ENCODE data around the gene KIDINS220. TPM values are rescaled to one million over a fixed set of nuclear protein-coding genes. Genes with fewer than 3 reads are reported as not detected.

Gene KIDINS220
- total RNA-seq, 1 donor from 2014 or later = 101 TPM

DNA sequence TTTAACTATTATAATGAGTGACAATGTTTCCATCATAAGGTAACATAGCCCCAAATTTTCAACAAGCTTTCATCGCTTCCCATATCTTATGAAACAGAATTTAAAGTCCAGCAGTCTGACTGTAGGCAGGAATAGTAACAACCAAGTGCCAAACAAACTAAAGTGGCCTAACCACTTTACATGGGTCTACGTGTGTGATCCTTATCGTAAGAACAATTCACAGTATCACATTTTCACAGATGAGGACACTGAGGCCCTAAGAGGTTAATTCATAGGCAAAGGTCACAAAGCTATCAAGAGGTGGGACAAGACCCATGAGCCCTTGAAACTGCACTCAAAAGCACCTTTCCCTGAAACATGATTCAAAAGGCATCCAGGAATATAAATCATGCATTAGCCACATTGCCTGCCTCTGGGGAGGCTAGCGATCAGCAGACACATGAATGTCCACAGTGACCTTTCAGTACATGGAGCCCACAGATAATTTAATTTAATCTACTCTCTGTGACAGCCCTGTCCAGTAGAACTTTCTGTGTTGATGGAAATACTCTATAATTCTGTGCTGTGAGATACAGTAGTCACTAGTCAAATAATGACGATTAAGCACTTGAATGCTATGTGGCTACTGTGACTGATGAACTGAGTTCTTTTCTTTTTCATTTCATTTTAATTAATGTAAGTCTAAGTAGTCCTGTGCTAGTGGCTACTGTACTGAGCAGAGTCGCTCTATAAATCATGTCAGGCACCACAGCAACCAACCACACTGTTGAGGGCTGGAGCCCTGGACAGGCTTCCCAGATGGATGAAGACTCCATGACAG is 30.3 kb downstream of the KIDINS220 start:
- DNase-seq (ENCODE audit: extremely low spot score, unreplicated experiment) = no peak
- Mint-ChIP-seq H3K27ac (ENCODE audit: unreplicated experiment) (no peak overlapping the region), H3K27me3 (ENCODE audit: unreplicated experiment) (no peaks in the 10 kb centered on the region), H3K9me3 (ENCODE audit: unreplicated experiment) (no peaks in the 10 kb centered on the region), H3K36me3 (ENCODE audit: unreplicated experiment) (peaks cover 61% of the 10 kb centered on the region), H3K4me1 (ENCODE audit: unreplicated experiment) (peaks cover 15% of the 10 kb centered on the region), H3K4me3 (ENCODE audit: unreplicated experiment) (no peak overlapping the region)
- TF ChIP-seq, protein P1, sequence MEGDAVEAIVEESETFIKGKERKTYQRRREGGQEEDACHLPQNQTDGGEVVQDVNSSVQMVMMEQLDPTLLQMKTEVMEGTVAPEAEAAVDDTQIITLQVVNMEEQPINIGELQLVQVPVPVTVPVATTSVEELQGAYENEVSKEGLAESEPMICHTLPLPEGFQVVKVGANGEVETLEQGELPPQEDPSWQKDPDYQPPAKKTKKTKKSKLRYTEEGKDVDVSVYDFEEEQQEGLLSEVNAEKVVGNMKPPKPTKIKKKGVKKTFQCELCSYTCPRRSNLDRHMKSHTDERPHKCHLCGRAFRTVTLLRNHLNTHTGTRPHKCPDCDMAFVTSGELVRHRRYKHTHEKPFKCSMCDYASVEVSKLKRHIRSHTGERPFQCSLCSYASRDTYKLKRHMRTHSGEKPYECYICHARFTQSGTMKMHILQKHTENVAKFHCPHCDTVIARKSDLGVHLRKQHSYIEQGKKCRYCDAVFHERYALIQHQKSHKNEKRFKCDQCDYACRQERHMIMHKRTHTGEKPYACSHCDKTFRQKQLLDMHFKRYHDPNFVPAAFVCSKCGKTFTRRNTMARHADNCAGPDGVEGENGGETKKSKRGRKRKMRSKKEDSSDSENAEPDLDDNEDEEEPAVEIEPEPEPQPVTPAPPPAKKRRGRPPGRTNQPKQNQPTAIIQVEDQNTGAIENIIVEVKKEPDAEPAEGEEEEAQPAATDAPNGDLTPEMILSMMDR (IDR thresholded peaks at IDR 0.05) = no peak

GRCh38 chr2:8805278-8806210 is 31.9 kb downstream of the KIDINS220 start:
- no peak for DNase-seq (ENCODE audit: extremely low spot score, unreplicated experiment)
- H3K36me3 Mint-ChIP-seq (ENCODE audit: unreplicated experiment) = peaks cover 60% of the 10 kb centered on the region
- TF ChIP-seq, protein P1 (IDR thresholded peaks at IDR 0.05) = no peak
- H3K4me1 Mint-ChIP-seq (ENCODE audit: unreplicated experiment) = peaks cover 15% of the 10 kb centered on the region
- no peak overlapping the region for H3K4me3 Mint-ChIP-seq (ENCODE audit: unreplicated experiment)
- no peaks in the 10 kb centered on the region for H3K9me3 Mint-ChIP-seq (ENCODE audit: unreplicated experiment)
- peak overlapping the region; percentile 31 for H3K27ac Mint-ChIP-seq (ENCODE audit: unreplicated experiment)
- H3K27me3 Mint-ChIP-seq (ENCODE audit: unreplicated experiment) = no peaks in the 10 kb centered on the region

DNA sequence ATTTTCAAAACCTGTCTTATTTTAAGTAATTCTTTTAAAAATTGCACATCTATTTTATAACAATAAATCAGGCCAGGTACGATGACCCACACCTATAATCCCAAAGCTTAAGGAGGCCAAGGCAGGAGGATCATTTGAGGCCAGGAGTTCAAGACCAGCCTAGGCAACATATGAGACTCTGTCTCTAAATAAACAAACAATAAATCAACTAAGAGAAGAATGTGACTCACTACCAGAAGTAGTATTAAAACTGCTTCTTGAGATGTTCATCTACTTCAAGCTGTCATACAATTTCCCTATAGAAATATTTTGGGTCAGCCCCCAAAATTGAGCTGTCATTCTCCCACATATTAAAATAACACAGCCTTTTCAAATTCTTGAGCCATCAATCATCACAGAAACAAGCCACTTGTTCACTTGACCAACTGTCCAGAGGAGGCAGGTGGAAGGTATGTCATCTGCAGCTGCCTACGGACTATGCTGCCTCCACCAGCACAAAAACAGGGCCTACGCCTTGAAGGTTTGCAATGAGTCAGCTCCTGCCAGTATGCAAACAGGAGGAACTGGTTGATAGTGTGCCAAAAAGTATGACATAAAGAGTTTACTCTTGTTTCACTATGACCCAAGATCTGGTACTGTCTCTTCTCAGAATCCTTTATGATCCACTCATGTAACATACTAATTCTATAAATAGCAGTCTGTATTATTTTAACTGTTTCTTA is 33.6 kb downstream of the KIDINS220 start:
- TF ChIP-seq, protein P1 (IDR thresholded peaks at IDR 0.05) = peak; percentile 19
- H3K27ac Mint-ChIP-seq (ENCODE audit: unreplicated experiment) = peak overlapping the region; percentile 73
- H3K4me1 Mint-ChIP-seq (ENCODE audit: unreplicated experiment) = peaks cover 15% of the 10 kb centered on the region
- H3K4me3 Mint-ChIP-seq (ENCODE audit: unreplicated experiment) = no peak overlapping the region
- H3K27me3 Mint-ChIP-seq (ENCODE audit: unreplicated experiment) = no peaks in the 10 kb centered on the region
- peaks cover 66% of the 10 kb centered on the region for H3K36me3 Mint-ChIP-seq (ENCODE audit: unreplicated experiment)
- DNase-seq (ENCODE audit: extremely low spot score, unreplicated experiment) = no peak
- no peaks in the 10 kb centered on the region for H3K9me3 Mint-ChIP-seq (ENCODE audit: unreplicated experiment)

DNA sequence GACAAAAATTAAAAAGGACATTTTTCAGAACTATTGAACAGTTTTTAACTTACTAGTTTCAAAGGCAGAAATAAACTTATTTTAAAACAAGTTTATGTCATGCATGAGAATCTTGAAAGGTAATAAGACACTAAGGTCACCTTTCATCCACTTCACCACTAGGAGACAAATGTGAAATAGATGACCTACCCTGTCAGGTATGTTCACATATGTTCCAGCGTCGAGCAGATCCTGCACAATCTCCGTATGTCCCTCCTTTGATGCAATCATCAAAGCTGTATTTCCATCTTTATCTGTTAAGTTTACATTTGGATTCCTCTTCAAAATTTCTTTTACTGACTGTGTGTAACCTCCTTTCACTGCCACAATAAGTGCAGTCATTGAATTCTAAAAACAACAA is 34.7 kb downstream of the KIDINS220 start:
- peaks cover 15% of the 10 kb centered on the region for H3K4me1 Mint-ChIP-seq (ENCODE audit: unreplicated experiment)
- no peaks in the 10 kb centered on the region for H3K27me3 Mint-ChIP-seq (ENCODE audit: unreplicated experiment)
- TF ChIP-seq, protein P1 (IDR thresholded peaks at IDR 0.05) = no peak
- H3K4me3 Mint-ChIP-seq (ENCODE audit: unreplicated experiment) = no peak overlapping the region
- no peak overlapping the region for H3K27ac Mint-ChIP-seq (ENCODE audit: unreplicated experiment)
- no peaks in the 10 kb centered on the region for H3K9me3 Mint-ChIP-seq (ENCODE audit: unreplicated experiment)
- H3K36me3 Mint-ChIP-seq (ENCODE audit: unreplicated experiment) = peaks cover 63% of the 10 kb centered on the region
- no peak for DNase-seq (ENCODE audit: extremely low spot score, unreplicated experiment)
